ENCODE measurements around the gene RPLP1.
"Not testable (repeated sequence)": the region's sequence is repeated elsewhere in the genome, so short reads cannot be mapped to it uniquely, and the experiment has no call there.

RPLP1 gene

GRCh38 chr15:69443032-69443611 lies 9.5 kb upstream of the RPLP1 start:
- no peak for DNase-seq

- DNase-seq = no peak
Measured at GRCh38 chr15:69444686-69445085, 7.9 kb upstream of the RPLP1 start.

GRCh38 chr15:69446953-69447352 lies 5.7 kb upstream of the RPLP1 start:
- DNase-seq = no peak

GRCh38 chr15:69450221-69450620 lies 2.4 kb upstream of the RPLP1 start:
- not testable (repeated sequence) for DNase-seq

GRCh38 chr15:69450968-69451695 lies 1.5 kb upstream of the RPLP1 start:
- DNase-seq = no peak

GRCh38 chr15:69451951-69452691 lies 497 bp upstream of the RPLP1 start:
- DNase-seq = no peak

- no peak for DNase-seq
Measured at GRCh38 chr15:69454953-69455352, 2.3 kb downstream of the RPLP1 start.

GRCh38 chr15:69456208-69457166 lies 3.9 kb downstream of the RPLP1 start:
- DNase-seq = no peak

GRCh38 chr15:69457304-69458280 lies 5.0 kb downstream of the RPLP1 start:
- no peak for DNase-seq

GRCh38 chr15:69459066-69459465 lies 6.4 kb downstream of the RPLP1 start:
- no peak for DNase-seq

- DNase-seq = no peak
Measured at GRCh38 chr15:69460481-69460880, 7.9 kb downstream of the RPLP1 start.

- no peak for DNase-seq
Measured at GRCh38 chr15:69462030-69462492, 9.4 kb downstream of the RPLP1 start.

- peak; percentile 95 for DNase-seq
Measured at GRCh38 chr15:69462493-69463181, 10.0 kb downstream of the RPLP1 start.

GRCh38 chr15:69463182-69463756 lies 10.7 kb downstream of the RPLP1 start:
- DNase-seq = no peak

- no peak for DNase-seq
Measured at GRCh38 chr15:69465253-69465652, 12.6 kb downstream of the RPLP1 start.

GRCh38 chr15:69466733-69467132 lies 14.1 kb downstream of the RPLP1 start:
- DNase-seq = no peak

- DNase-seq = no peak
Measured at GRCh38 chr15:69467636-69468035, 15.0 kb downstream of the RPLP1 start.

- peak; percentile 85 for DNase-seq
Measured at GRCh38 chr15:69468241-69469121, 15.9 kb downstream of the RPLP1 start.

- DNase-seq = no peak
Measured at GRCh38 chr15:69469467-69470201, 17.0 kb downstream of the RPLP1 start.

Measured in activated CD4-positive, alpha-beta T cell treated with anti-CD3 and anti-CD28 coated beads, Interleukin-2, amount 50 U/mL, for 16 hours (primary cell).